ENCODE data around the gene IL20RB. TPM values are rescaled to one million over a fixed set of nuclear protein-coding genes. Genes with fewer than 3 reads are reported as not detected.
"Not testable (repeated sequence)": the region's sequence is repeated elsewhere in the genome, so short reads cannot be mapped to it uniquely, and the experiment has no call there.

IL20RB gene
- total RNA-seq, 1 donor, result 1.8 TPM

GRCh38 chr3:136959599-136959998 lies 1.8 kb downstream of the IL20RB start:
- H2AFZ ChIP-seq (ENCODE audit: low read length), result no peak overlapping the region
- H3K9me3 ChIP-seq (ENCODE audit: low read depth, low read length), result no peaks in the 10 kb centered on the region
- H3K27me3 ChIP-seq (ENCODE audit: insufficient read depth, low read length), result no peaks in the 10 kb centered on the region
- no peaks in the 10 kb centered on the region for H4K20me1 ChIP-seq (ENCODE audit: insufficient read depth, low read length)
- H3K4me3 ChIP-seq (ENCODE audit: insufficient read depth, low read length), result no peak overlapping the region
- H3K4me2 ChIP-seq (ENCODE audit: insufficient read depth, low read length), result no peak overlapping the region
- H3K27ac ChIP-seq (ENCODE audit: low read depth, low read length), result no peak overlapping the region
- TF ChIP-seq, protein P1, sequence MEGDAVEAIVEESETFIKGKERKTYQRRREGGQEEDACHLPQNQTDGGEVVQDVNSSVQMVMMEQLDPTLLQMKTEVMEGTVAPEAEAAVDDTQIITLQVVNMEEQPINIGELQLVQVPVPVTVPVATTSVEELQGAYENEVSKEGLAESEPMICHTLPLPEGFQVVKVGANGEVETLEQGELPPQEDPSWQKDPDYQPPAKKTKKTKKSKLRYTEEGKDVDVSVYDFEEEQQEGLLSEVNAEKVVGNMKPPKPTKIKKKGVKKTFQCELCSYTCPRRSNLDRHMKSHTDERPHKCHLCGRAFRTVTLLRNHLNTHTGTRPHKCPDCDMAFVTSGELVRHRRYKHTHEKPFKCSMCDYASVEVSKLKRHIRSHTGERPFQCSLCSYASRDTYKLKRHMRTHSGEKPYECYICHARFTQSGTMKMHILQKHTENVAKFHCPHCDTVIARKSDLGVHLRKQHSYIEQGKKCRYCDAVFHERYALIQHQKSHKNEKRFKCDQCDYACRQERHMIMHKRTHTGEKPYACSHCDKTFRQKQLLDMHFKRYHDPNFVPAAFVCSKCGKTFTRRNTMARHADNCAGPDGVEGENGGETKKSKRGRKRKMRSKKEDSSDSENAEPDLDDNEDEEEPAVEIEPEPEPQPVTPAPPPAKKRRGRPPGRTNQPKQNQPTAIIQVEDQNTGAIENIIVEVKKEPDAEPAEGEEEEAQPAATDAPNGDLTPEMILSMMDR (IDR thresholded peaks at IDR 0.05; ENCODE audit: extremely low read depth, low read depth, low read length), result no peak
- peaks cover 26% of the 10 kb centered on the region for H3K4me1 ChIP-seq (ENCODE audit: insufficient read depth, low read length)
- DNase-seq (ENCODE audit: insufficient read length, low spot score, missing footprints), result no peak
- no peaks in the 10 kb centered on the region for H3K79me2 ChIP-seq (ENCODE audit: insufficient read depth, low read length)
- no peaks in the 10 kb centered on the region for H3K36me3 ChIP-seq (ENCODE audit: insufficient read depth, low read length)

GRCh38 chr3:136960838-136961836 lies 3.4 kb downstream of the IL20RB start:
- no peak for DNase-seq (ENCODE audit: insufficient read length, low spot score, missing footprints)
- H3K4me1 ChIP-seq (ENCODE audit: insufficient read depth, low read length), result peaks cover 12% of the 10 kb centered on the region
- H3K79me2 ChIP-seq (ENCODE audit: insufficient read depth, low read length), result no peaks in the 10 kb centered on the region
- no peaks in the 10 kb centered on the region for H3K9me3 ChIP-seq (ENCODE audit: low read depth, low read length)
- H3K27ac ChIP-seq (ENCODE audit: low read depth, low read length), result no peak overlapping the region
- H2AFZ ChIP-seq (ENCODE audit: low read length), result peak overlapping the region; percentile 10
- H3K4me2 ChIP-seq (ENCODE audit: insufficient read depth, low read length), result no peak overlapping the region
- no peak overlapping the region for H3K4me3 ChIP-seq (ENCODE audit: insufficient read depth, low read length)
- H3K27me3 ChIP-seq (ENCODE audit: insufficient read depth, low read length), result no peaks in the 10 kb centered on the region
- no peaks in the 10 kb centered on the region for H3K36me3 ChIP-seq (ENCODE audit: insufficient read depth, low read length)
- no peaks in the 10 kb centered on the region for H4K20me1 ChIP-seq (ENCODE audit: insufficient read depth, low read length)
- TF ChIP-seq, protein P1 (IDR thresholded peaks at IDR 0.05; ENCODE audit: extremely low read depth, low read depth, low read length), result no peak

DNA sequence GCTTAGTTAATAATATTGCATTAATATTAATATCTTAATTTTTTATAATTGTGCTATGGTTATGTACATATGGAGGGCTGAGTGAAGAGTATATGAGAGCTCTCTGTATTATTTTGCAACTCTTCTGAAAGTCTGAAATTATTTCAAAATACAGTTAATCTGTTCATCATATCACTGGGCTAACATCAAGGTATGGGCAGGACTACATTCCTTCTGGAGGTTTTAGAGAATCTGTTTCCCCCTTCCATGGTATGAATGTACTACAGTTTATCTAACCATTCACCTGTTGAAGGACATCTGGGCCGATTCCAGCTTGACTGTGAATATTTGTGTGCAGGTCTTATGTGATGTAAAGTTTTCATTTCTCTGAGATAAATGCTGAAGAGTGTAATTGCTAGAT lies 5.1 kb downstream of the IL20RB start:
- Histone ChIP-seq H3K9me3 (ENCODE audit: low read depth, low read length) (no peaks in the 10 kb centered on the region), H3K79me2 (ENCODE audit: insufficient read depth, low read length) (no peaks in the 10 kb centered on the region), H3K4me3 (ENCODE audit: insufficient read depth, low read length) (no peak overlapping the region), H3K27ac (ENCODE audit: low read depth, low read length) (no peak overlapping the region), H3K27me3 (ENCODE audit: insufficient read depth, low read length) (no peaks in the 10 kb centered on the region), H4K20me1 (ENCODE audit: insufficient read depth, low read length) (no peaks in the 10 kb centered on the region), H3K4me2 (ENCODE audit: insufficient read depth, low read length) (no peak overlapping the region), H3K36me3 (ENCODE audit: insufficient read depth, low read length) (no peaks in the 10 kb centered on the region), H2AFZ (ENCODE audit: low read length) (no peak overlapping the region), H3K4me1 (ENCODE audit: insufficient read depth, low read length) (peaks cover 9% of the 10 kb centered on the region)
- TF ChIP-seq, protein P1 (IDR thresholded peaks at IDR 0.05; ENCODE audit: extremely low read depth, low read depth, low read length), result no peak
- DNase-seq (ENCODE audit: insufficient read length, low spot score, missing footprints), result no peak

DNA sequence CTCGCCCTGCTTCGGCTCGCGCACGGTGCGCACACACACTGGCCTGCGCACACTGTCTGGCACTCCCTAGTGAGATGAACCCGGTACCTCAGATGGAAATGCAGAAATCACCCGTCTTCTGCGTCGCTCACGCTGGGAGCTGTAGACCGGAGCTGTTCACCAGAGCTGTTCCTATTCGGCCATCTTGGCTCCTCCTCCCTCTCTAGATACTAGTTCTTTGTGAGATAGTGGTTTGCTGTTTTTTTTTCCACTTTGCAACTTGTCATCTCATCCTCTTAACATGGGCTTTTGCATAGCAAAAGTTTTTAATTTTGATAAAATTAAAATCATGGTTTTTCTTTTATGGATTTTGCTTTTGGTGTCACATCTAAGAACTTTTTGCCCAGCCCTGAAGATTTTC lies 11.8 kb downstream of the IL20RB start:
- H3K79me2 ChIP-seq (ENCODE audit: insufficient read depth, low read length); H3K36me3 ChIP-seq (ENCODE audit: insufficient read depth, low read length); H3K9me3 ChIP-seq (ENCODE audit: low read depth, low read length): not testable (repeated sequence)

More for the DNA sequence above, 11.8 kb downstream of the IL20RB start:
- H3K4me1 ChIP-seq (ENCODE audit: insufficient read depth, low read length); H2AFZ ChIP-seq (ENCODE audit: low read length); DNase-seq (ENCODE audit: insufficient read length, low spot score, missing footprints); H3K27ac ChIP-seq (ENCODE audit: low read depth, low read length); H4K20me1 ChIP-seq (ENCODE audit: insufficient read depth, low read length); H3K4me3 ChIP-seq (ENCODE audit: insufficient read depth, low read length); H3K4me2 ChIP-seq (ENCODE audit: insufficient read depth, low read length); H3K27me3 ChIP-seq (ENCODE audit: insufficient read depth, low read length): not testable (repeated sequence)
